DOHH2 (cell line): ENCODE measurements around the gene BCAS1.

ENCODE experiments used
- CTCF ChIP-seq: fragments of 200-600 bp; sonication (generic); IDR thresholded peaks from one replicate; pipeline ENCODE4 v1.5.1; 2014; ENCODE audit warnings: antibody characterized with exemption, mild to moderate bottlenecking, low read depth, low read length; ENCODE audit not compliant: poor library complexity, severe bottlenecking
- EZH2phosphoT487 ChIP-seq: fragments of 200-600 bp; sonication (generic); IDR thresholded peaks from 2 replicates; pipeline ENCODE4 v1.6.1; 2017; ENCODE audit warnings: borderline replicate concordance, mild to moderate bottlenecking, antibody characterized with exemption, low read length, moderate library complexity, mixed read lengths

GRCh38 chr20:54085910-54086309, 15.5 kb upstream of the BCAS1 start:
- TF ChIP-seq CTCF (no peak), EZH2phosphoT487 (no peak)
